GM12891 (cell line): Measurements from ENCODE around the gene MAGI1.

Source experiments
- PAX5 ChIP-seq: IDR thresholded peaks from 2 replicates; pipeline ENCODE4 v1.6.1; 2011; ENCODE audit warnings: low read length, moderate library complexity, mild to moderate bottlenecking; ENCODE audit not compliant: insufficient read depth, severe bottlenecking
- POLR2A ChIP-seq: IDR thresholded peaks from 2 replicates; pipeline ENCODE4 v1.6.1; 2011; ENCODE audit warnings: low read depth, low read length, control low read depth
- POLR2AphosphoS5 ChIP-seq: IDR thresholded peaks from 2 replicates; pipeline ENCODE4 v1.6.1; 2011; ENCODE audit warnings: low read depth, low read length, control low read depth
- SPI1 ChIP-seq: IDR thresholded peaks from 2 replicates; pipeline ENCODE4 v1.6.1; 2011; ENCODE audit warnings: low read depth, low read length, control low read depth
- TAF1 ChIP-seq: IDR thresholded peaks from 2 replicates; pipeline ENCODE4 v1.6.1; 2011; ENCODE audit warnings: low read depth, low read length, control low read depth

- TF ChIP-seq PAX5: no peak
- no peak for TF ChIP-seq POLR2A
- no peak for TF ChIP-seq POLR2AphosphoS5
- no peak for TF ChIP-seq TAF1
- no peak for TF ChIP-seq SPI1
Measured at GRCh38 chr3:65938676-65939075, 100.0 kb downstream of the MAGI1 start.
